Amniotic epithelial cell (primary cell): Measurements from ENCODE around the gene DBN1.
"Not testable (repeated sequence)": the region's sequence is repeated elsewhere in the genome, so short reads cannot be mapped to it uniquely, and the experiment has no call there.

ENCODE experiments used
- DNase-seq: peaks from one replicate; pipeline ENCODE4 v3.0.0-alpha.2; 2010; ENCODE audit warnings: low read depth

Gene DBN1

DNA sequence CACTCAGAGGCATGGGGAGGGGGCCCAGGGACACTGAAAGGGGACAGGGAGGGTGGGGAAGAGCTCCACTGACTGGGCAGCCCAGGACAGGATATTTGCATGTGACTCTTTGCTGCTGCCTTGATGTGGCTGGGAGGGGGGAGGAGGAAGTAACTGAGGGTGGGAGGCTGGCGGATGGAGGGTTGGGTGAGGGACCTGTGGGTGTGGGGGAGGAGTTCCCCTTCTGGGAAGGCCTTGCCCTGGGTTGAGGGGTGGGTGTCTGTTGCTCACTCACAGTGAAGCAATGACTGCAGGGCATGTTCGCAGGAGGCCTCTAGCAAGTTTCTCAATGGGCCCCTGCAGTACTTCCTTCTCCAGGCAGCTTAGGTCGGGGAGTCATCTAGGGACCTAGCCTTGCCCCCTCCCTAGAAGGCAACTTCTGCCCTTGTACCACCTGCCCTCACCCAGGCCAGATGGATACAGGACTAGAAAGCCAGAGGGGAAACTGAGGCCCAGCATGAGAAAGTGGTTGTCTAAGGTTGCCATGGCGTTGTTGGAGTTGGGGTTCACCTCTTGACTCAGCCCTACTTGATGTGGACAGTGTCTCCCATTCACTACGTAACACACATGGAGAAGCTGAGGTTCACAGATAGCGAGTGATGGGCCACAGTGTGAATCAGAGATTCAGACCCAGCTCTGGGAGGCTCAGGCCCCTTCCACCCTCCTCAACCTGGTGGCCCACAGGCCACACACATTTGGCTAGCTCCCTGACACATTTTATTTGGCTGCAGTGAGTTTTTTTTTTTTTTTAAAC, 44.0 kb downstream of the DBN1 start:
- peak; percentile 25 for DNase-seq

DNA sequence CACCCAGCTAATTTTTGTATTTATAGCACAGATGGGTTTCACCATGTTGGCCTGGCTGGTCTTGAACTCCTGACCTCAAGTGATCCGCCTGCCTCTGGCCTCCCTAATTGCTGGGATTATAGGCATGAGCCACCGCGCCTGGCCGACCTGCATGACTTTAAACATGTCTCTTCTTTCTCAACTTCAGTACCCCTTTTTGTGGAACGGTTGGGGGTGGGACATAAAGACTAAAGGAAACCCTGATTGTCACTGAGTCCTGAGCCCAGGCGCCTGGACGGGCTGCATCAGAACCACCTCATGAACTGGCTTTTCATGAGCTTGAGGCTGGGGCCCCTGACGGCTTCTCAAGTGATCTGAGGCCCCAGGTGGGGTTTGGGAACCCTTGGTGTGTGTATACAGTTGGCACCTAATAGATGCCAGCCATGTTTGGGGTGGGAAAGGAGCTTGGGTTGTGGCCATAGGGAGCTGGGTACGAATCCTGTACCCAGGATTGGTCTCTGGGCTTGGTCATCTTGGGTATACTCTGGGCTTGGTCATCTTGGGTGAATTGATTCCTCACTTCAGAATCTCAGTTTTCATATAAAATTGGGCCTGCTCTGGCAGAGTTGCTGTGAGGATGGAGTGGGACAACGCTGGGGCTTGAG, 44.7 kb downstream of the DBN1 start:
- DNase-seq: no peak

DNA sequence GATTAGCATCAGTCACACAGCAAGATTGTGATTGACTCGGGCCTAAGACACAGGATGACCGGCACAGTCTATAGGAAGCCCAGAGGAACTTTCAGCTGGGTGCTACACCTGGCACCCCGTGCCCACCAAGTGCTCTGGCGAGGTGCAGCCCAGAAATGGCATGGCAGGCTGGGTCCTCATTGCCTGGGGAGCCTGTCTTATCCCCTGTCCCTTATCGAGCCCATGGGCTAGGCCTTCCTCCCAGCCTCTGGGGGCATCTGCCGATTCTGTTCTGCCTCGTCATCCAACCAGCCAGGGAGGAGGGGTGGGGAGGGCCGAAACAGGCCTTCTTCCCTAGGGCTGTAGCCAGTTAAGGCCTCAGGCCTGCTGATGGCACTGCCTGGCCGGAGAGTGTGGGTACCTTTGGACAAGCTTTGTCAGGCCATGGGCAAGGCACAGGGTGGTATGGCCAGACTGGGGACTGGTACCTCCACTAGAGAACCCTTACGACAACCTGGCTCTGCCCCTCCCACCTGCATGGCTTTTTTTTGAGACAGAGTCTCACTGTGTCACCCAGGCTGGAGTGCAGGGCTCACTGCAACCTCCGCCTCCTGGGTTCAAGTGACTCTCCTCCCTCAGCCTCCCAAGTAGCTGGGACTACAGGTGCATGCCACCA, 45.4 kb downstream of the DBN1 start:
- DNase-seq: no peak

DNA sequence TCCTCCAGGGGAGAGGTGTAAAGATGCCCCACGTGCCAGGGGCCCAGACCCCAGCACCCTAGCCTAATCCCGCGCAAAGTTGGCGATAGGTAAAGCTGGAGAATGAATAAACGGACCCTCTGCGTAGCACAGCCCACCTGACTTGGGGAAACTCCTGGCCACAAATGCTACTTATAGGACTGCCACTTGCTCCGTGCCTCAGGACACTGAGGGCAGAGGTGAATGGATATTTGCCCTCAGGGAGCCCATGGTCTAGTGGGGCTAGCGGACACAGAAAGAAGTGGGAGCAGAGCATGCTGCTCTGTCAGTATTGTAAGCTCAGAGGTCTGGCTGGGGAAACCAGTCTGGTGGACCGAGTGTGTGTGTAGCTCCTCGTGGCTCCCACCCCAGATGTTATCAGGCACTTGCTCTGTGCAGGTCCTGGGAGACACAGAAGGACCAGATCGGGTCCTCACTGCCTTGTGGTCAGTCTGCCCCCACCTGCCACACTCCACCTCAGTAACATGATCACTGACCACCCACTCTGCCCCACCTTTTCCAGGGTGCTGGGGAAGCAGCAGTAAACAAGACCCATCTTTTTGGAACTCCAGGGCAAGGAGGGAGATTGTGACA, 46.1 kb downstream of the DBN1 start:
- DNase-seq: no peak

DNA sequence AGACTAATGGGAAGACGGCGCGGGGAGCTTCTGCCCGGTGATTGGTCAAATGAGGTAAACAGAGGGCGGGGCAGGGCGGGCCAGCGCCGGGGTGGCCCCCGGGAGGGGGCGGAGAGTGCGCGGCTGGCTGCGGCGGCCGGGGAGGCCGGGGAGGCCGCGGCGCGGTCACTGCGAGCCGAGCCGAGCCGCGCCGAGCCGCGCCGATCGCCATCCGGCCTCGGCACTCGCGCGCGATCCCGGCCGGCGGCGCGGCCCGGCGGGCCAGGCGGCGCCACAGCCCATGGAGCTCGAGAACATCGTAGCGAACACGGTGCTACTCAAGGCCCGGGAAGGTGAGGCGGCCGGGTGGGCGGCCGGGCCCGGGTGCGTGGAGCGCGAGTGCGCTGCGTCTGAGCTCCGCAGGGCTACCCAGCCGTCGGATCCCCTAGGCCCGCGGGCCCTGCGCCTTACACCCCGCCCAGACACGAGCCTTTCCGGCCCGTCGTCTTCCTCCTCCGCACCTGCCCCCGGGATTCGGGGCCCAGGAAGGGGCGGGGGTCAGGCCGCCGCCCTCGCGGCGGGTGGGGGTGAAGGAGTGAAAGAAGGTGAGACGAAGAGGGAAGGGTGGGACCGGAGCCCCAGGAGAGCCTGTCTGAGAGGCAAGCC, 46.7 kb downstream of the DBN1 start, which contains the start of gene GRK6:
Gene GRK6, plus strand, starts transcription at position 111 of the 645 bp plus-strand sequence. Its CDS starts 170 bp downstream, at position 281.
- DNase-seq: no peak

DNA sequence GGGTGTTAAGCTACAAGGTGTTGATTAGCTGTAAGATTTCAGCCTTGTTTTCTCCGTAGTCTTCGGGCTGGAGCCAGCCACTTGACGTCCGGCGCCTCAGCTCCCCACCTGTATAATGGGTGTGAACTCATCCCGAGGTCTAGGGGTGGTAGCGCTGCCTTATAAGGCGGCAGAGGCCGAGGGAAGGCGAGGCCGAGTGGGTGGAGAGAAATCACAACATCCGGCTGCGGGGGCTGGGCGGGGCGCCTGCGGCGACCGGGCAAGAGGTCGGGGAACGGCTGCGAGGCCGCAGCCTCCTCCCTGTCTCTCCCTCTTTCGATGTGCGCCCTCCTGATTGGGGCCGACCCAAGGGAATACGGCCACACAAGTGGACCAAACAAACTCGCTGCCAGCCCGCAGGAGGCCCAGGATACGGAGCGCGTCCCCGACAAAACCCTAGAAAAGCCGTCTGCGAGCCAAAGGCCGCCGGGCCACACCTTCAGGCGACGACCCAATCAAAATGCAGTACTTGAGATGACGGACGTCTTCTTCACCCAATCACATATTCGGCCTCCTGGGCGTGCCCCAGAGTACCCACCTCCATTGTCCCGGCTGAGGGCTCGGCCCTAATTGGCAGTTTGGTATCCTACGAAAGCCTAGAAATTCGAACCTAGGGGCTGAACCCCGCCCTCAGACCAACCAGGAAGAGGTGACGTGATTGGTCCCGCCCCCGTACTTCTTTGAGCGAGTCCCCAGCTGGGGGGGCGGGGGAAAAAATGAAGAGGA, 47.5 kb downstream of the DBN1 start:
- peak; percentile 100 for DNase-seq

DNA sequence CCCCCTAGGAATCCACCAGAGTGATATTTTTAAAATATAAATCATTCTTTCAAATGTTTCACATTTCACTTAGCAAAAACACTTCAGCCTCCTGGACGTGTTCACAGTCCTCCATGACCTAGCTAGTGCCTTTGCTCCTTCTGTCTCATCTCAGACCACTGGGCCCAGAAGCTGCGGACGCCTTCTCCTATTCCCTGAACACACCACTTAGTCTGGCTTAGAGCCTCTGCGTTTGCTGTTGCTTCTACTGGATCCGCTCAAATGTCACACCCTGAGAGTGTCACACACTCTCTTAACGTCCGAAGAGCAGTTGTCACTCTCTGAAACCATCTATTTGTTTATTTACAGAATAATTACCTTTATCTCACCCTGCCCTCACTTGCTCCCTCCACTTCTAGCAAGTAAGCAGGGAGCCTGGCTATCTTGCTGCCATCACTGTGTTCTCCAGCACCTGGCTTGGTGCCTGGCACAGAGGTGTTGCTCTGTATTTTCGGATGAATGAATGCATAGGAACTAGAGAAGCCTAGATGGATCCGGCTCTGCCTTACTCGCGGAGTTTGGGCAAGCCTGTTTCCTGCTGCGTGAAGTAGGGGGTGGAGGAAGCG, 48.1 kb downstream of the DBN1 start:
- DNase-seq: no peak

DNA sequence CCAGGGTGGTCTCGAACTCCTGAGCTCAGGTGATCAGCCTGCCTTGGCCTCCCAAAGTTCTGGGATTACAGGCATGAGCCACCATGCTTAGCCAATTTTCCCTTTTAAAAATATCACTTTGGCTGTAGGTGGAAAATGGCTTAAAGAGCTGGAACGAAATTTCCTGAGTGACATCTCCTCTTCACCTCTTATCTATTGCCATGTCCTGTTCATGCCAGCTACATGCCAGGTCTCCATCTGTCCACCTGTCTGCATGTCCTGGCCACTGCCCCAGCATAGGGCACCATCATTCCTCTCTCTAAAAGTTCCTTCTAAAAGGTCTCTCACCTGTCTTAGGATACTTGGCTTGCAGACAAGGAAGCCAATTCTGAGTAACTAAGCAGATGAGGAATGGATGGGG, 49.8 kb downstream of the DBN1 start:
- DNase-seq: no peak

DNA sequence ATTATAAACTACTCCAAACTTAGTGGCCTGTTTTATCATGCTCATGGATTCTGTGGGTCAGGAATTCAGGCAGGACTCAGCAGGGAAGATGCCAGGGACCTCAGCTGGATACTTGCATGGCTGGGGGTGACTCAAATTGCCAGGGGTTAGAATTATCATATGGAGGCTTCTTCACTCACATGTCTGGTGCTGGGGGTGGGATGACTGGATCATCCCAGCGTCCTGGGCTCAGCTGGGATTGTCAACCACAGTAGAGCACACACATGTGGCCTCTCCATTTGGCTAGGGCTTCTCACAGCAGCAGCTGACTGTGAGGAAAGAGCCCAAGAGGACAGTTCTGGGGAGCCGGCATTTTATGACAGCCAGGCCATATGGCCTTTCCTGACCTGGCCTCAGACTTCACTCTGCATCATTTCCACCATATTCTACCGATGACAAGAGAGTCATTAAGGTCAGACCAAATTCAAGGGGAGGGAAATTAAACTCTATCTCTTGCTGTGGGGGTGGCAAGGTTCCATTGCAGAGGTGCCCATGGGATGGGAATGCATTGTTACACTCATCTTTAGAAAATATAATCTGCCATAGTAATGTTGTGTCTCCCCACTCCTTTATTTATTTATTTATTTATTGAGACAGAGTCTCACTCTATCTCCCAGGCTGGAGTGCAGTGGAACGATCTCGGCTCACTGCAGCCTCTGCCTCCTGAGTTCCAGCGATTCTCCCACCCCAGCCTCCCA, 52.2 kb downstream of the DBN1 start:
- DNase-seq: no peak

DNA sequence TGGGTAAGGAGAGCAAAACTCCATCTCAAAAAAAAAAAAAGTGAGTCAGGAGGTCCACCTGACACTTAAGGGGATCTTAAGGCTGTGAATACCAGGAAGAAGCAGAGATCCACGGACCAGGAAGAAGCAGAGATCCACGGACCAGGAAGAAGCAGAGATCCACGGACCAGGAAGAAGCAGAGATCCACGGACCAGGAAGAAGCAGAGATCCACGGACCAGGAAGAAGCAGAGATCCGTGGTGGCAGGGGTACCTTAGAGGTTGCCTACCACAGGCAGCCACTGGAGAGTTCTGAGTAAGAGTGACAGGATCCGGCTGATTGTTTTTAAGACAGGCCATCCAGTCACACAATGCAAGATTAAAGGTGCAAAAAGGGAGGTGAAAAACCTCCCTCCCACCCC, 53.0 kb downstream of the DBN1 start:
- not testable (repeated sequence) for DNase-seq

DNA sequence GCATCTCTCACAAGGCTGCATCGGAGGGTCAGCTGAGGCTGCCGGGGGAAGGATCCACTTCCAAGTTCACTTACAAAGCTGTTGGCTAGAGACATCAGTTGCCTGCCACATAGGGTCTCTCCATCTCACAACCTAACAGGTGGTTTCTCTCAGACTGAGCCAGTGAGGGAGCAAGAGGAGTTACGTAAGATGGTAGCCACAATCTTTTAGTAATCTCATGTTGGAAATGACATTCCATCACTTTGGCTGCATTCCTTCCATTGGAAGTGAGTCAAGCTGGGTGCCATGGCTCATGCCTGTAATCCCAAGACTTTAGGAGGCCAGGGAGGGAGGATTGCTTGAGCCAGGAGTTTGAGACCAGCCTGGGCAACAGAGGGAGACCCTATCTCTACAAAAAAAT, 54.4 kb downstream of the DBN1 start:
- peak; percentile 87 for DNase-seq

DNA sequence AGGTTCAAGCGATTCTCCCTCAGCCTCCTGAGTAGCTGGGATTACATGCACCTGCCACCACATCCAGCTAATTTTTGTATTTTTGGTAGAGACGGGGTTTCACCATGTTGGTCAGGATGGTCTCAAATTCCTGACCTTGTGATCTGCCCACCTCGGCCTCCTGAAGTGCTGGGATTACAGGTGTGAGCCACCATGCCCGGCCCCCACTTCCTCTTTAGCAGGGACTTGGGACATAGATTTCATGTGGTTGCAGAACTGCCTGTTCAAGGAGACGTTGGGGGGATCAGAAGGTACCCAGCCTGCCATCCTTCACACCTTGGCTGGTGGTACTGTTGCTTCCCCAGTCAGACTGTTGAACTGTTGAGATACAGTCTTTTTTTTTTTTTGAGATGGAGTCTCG, 56.4 kb downstream of the DBN1 start:
- not testable (repeated sequence) for DNase-seq

DNA sequence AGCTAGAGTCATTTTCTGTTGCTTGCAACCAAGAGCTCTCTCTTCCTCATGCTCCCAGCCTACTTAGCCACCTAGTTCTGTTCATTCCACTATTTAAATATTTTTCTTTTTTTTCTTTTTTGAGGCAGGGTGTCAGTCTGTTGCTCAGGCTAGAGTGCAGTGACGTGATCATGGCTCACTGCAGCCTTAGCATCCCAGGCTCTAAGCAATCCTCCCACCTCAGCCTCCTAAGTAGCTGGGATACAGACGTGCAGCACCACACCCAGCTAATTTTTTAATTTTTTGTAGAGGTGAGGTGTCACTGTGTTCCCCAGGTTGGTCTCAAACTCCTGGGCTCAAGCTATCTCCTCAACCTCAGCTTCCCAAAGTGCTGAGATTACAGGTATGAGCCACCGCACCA, 59.0 kb downstream of the DBN1 start:
- no peak for DNase-seq

DNA sequence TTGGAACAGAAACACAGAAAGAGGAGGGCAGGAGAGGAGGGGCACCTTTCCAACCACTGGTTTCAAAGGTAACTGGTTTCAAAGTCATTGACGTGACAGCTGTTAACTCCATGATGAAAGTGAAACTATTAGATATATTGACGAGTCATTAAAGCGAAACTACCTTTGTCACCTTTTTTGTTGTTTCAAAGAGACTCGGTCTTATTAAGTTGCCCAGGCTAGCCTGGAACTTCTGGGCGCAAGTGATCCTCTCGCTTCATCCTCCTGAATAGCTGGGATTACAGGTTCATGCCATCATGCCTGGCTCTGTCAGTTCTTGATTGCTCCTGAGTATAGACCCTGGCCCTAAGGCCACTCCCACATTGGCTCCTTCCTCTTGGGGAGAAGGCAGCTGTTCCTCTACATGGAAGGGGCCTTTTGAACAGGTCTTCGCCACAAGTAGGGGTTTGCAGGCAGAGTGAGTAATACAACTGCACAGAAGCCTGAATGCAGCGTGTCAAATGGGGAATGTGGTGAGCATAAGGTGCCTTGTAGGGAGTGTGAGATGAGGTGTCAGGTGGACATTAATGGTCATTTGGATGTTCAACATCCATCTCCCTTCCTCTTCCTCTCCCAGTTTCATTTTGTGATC, 60.7 kb downstream of the DBN1 start:
- no peak for DNase-seq

DNA sequence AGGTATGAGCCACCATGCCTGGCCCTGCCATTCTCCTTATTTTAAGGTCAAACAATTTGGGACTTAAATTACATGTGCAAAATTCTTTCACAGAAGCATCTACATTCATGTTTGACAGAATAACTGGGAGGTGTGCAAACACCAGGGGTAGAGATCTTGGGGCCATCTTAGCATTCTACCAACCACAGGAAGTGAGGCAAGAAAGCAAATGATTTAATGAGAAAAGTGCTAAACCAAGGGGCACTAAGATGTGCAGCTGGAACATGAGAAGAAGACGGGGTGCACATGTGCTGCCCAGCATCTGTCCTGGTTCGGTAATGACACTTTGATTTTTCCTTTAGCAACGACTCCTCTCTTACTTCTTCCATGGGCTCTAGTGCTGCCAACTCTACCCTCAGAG, 62.9 kb downstream of the DBN1 start:
- DNase-seq: no peak

DNA sequence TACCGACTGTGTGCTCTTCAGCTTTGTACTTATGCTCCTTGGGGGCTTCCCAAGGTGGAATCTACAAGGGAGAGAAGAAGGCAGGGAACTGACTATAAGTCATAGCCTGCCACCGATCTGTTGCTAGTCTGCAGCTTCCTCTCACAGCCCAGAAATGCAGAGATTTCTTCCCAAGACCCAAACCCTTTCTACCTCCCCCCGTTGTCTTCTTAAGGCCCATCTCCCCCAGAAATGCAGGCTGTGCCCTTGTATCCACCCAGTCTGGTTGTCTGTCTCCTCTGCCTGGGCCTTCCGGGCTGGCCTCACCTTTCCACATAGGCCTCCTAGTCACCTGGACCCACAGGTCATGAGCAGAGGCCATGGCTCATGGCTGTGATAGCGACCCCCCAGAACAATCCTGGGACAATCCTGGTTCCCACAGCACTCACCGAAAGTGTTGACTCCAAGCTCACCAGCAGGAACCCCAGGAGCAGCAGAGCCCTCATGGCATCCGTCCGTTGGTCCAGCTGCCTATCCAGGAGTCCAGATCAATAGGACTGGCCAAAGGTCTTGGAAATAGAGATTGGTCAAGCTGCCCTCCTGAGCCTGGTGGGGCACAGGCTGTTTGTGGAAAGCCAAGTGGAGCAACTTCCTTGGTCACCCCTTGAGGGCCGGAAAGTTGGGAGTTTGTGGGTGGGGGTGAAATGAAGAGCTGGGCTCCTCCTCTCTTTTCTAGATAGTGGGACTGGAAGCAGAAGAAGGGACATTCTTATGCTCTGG, 64.2 kb downstream of the DBN1 start, which contains the start of gene F12:
Gene F12, minus strand, starts transcription at position 522 of the 759 bp plus-strand sequence. Its CDS starts 37 bp downstream, at position 485.
- no peak for DNase-seq
